Lung (tissue), 12 donors: ENCODE results near the gene CNTNAP5. TPM values are rescaled to one million over a fixed set of nuclear protein-coding genes. Genes with fewer than 3 reads are reported as not detected.

Experiments
- ATAC-seq: fragments of 200-7000 bp; cut with Tn5 transposase; one replicate; pipeline ENCODE4 v1.9.1; 2020; ENCODE audit warnings: moderate number of reproducible peaks; ENCODE audit not compliant: insufficient read depth, low FRiP score
- DNase-seq, 3 donors: peaks; one replicate each; pipeline ENCODE4 v3.0.0-alpha.2; 2013 to 2017
- H3K27ac ChIP-seq, 2 donors: one replicate each; pipeline ENCODE4 v1.5.1; 2013; ENCODE audit warnings: mild to moderate bottlenecking in 2 of 2, moderate library complexity in 2 of 2, control low read depth in 1 of 2, inconsistent platforms in 1 of 2, low read depth in 1 of 2, low read length in 1 of 2
- H3K27me3 ChIP-seq, 3 donors: one replicate each; pipeline ENCODE4 v1.5.1; 2013; ENCODE audit warnings: low read length in 2 of 3; ENCODE audit not compliant: control insufficient read depth in 3 of 3, insufficient read depth in 3 of 3
- H3K36me3 ChIP-seq, 4 donors: one replicate each; pipeline ENCODE4 v1.5.1; 2013; ENCODE audit warnings: low read length in 4 of 4, mild to moderate bottlenecking in 1 of 4, moderate library complexity in 1 of 4; ENCODE audit not compliant: control insufficient read depth in 4 of 4, insufficient read depth in 4 of 4
- H3K4me1 ChIP-seq, 5 donors: one replicate each; pipeline ENCODE4 v1.5.1; 2013; ENCODE audit warnings: low read length in 5 of 5, mild to moderate bottlenecking in 2 of 5, moderate library complexity in 1 of 5; ENCODE audit not compliant: control insufficient read depth in 5 of 5, insufficient read depth in 5 of 5
- H3K4me3 ChIP-seq: one replicate; pipeline ENCODE4 v1.5.1; 2013; ENCODE audit warnings: mild to moderate bottlenecking, control low read depth, moderate library complexity
- H3K9ac ChIP-seq, 2 donors: one replicate each; pipeline ENCODE4 v1.5.1; 2013; ENCODE audit warnings: low read length in 2 of 2, control low read depth in 1 of 2; ENCODE audit not compliant: insufficient read depth in 1 of 2
- H3K9me3 ChIP-seq, 4 donors: one replicate each; pipeline ENCODE4 v1.5.1; 2013; ENCODE audit warnings: low read length in 3 of 4, mild to moderate bottlenecking in 1 of 4, moderate library complexity in 1 of 4; ENCODE audit not compliant: control insufficient read depth in 4 of 4, insufficient read depth in 3 of 4
- CTCF ChIP-seq: IDR thresholded peaks from 2 replicates; pipeline ENCODE4 v1.5.1; 2012; ENCODE audit warnings: mild to moderate bottlenecking; ENCODE audit errors: control extremely low read depth, extremely low read depth
- WGBS, 2 donors: extraction: QIAGEN DNeasy Blood & Tissue Kit; methylation state at CpG; one replicate each; pipeline ENCODE4 v1.1.7; 2013; 5-methylcytosine and 5-hydroxymethylcytosine counted together
- polyA plus RNA-seq, 2 donors: library from polyadenylated mRNA; stranded (reverse); fragments of 200-250 nt; gene quantifications; one replicate each; pipeline ENCODE4 v1.2.1, GENCODE V29; 2013
- total RNA-seq, 2 donors: library from RNA; depleted of rRNA in 1 of 2; stranded (reverse); fragments of >200 nt in 1 of 2; gene quantifications; one replicate each; pipeline ENCODE4 v1.2.1, GENCODE V29; 2014 to 2021
- donor health status: control.
- donor health status: control.
- donor health status: Bipolar disorder and iron deficiency.
- donor health status: healthy.
- donor health status: DM: yes; HTN: yes; CAD: no.

The CNTNAP5 gene
- total and polyA plus RNA-seq, 4 donors: 0.03 to 0.06 TPM; not detected in 2

- H3K4me1 ChIP-seq: peaks cover 0 to 18% (median 0%) of the 10 kb centered on the region in 5 donors
- TF ChIP-seq CTCF: no peak
- DNase-seq (no peak), ATAC-seq (no peak)
- WGBS, 2 donors: 70 to 73% methylated on average over 3 to 4 of the region's 4 CpGs
- no peak overlapping the region for H3K27ac ChIP-seq
- H3K9ac ChIP-seq: no peak overlapping the region
- no peaks in the 10 kb centered on the region for H3K9me3 ChIP-seq
- H3K36me3 ChIP-seq: no peaks in the 10 kb centered on the region
- H3K4me3 ChIP-seq: no peak overlapping the region
- H3K27me3 ChIP-seq: peaks cover 0 to 2% (median 0%) of the 10 kb centered on the region in 3 donors
Observed at GRCh38 chr2:124698979-124699565, 674.0 kb downstream of the CNTNAP5 start.

- H3K9me3 ChIP-seq: no peaks in the 10 kb centered on the region
- DNase-seq: peak in 2 of 3 donors; percentile 86 to 89
- no peaks in the 10 kb centered on the region for H3K36me3 ChIP-seq
- H3K9ac ChIP-seq: no peak overlapping the region
- no peak for TF ChIP-seq CTCF
- H3K27me3 ChIP-seq: no peaks in the 10 kb centered on the region
- ATAC-seq: no peak
- no peak overlapping the region for H3K4me3 ChIP-seq
- H3K27ac ChIP-seq: no peak overlapping the region
- H3K4me1 ChIP-seq: peaks cover 0 to 26% (median 0%) of the 10 kb centered on the region in 5 donors
Observed at GRCh38 chr2:124702777-124703176, 677.7 kb downstream of the CNTNAP5 start.

- H3K9me3 ChIP-seq: no peaks in the 10 kb centered on the region
- H3K4me1 ChIP-seq: peaks cover 0 to 26% (median 0%) of the 10 kb centered on the region in 5 donors
- ATAC-seq: no peak
- H3K27ac ChIP-seq: no peak overlapping the region
- DNase-seq: peak; percentile 56 to 69 (median 62)
- peaks cover 0 to 5% (median 0%) of the 10 kb centered on the region in 3 donors for H3K27me3 ChIP-seq
- H3K36me3 ChIP-seq: no peaks in the 10 kb centered on the region
- WGBS, 2 donors: 48 to 56% methylated on average over 5 of the region's 5 CpGs
- H3K9ac ChIP-seq: no peak overlapping the region
- TF ChIP-seq CTCF: no peak
- no peak overlapping the region for H3K4me3 ChIP-seq
Observed at GRCh38 chr2:124704071-124704925, 679.2 kb downstream of the CNTNAP5 start.
